OCI-LY1 (cell line): ENCODE measurements around the gene EPN2.

Experiments
- H2AFZ ChIP-seq: fragments of 200-600 bp; sonication (generic), shearing (Covaris generic); 2 replicates; pipeline ENCODE4 v1.6.0; 2014; ENCODE audit warnings: antibody characterized with exemption, mild to moderate bottlenecking, low read length
- H3F3A ChIP-seq: fragments of 200-600 bp; sonication (generic), shearing (Covaris generic); 2 replicates; pipeline ENCODE4 v1.6.0; 2014; ENCODE audit warnings: mild to moderate bottlenecking, antibody characterized with exemption, low read length, moderate library complexity; ENCODE audit not compliant: insufficient read depth
- H3K27ac ChIP-seq: fragments of 200-600 bp; sonication (generic); 2 replicates; pipeline ENCODE4 v1.5.1; 2014; ENCODE audit warnings: low read length, mixed run types, mild to moderate bottlenecking, low read depth; ENCODE audit not compliant: poor library complexity, severe bottlenecking
- H3K27me3 ChIP-seq: fragments of 200-600 bp; sonication (generic); 2 replicates; pipeline ENCODE4 v1.6.0; 2014; ENCODE audit warnings: antibody characterized with exemption, mild to moderate bottlenecking, low read length, moderate library complexity; ENCODE audit not compliant: insufficient read depth
- H3K36me3 ChIP-seq: fragments of 200-600 bp; sonication (generic); 2 replicates; pipeline ENCODE4 v1.6.1; 2014; ENCODE audit warnings: mild to moderate bottlenecking, antibody characterized with exemption, low read length, moderate library complexity, mixed read lengths; ENCODE audit not compliant: insufficient read depth
- H3K4me1 ChIP-seq: fragments of 200-600 bp; sonication (generic); 2 replicates; pipeline ENCODE4 v1.5.1; 2014; ENCODE audit warnings: mild to moderate bottlenecking, low read length, moderate library complexity; ENCODE audit not compliant: insufficient read depth, severe bottlenecking
- H3K4me2 ChIP-seq: fragments of 200-600 bp; sonication (generic), shearing (Covaris generic); 2 replicates; pipeline ENCODE4 v1.6.1; 2014; ENCODE audit warnings: low read length
- H3K4me3 ChIP-seq: fragments of 200-600 bp; sonication (generic); 2 replicates; pipeline ENCODE4 v1.5.1; 2014; ENCODE audit warnings: low read length, low read depth, mild to moderate bottlenecking, mixed read lengths; ENCODE audit not compliant: poor library complexity, severe bottlenecking
- H3K79me2 ChIP-seq: fragments of 200-600 bp; shearing (Covaris generic); 2 replicates; pipeline ENCODE4 v1.6.1; 2016; ENCODE audit warnings: mixed run types, low read length, mixed read lengths; ENCODE audit not compliant: insufficient read depth
- H3K9ac ChIP-seq: fragments of 200-600 bp; sonication (generic), shearing (Covaris generic); 2 replicates; pipeline ENCODE4 v1.6.1; 2014; ENCODE audit warnings: mild to moderate bottlenecking, low read length, mixed read lengths
- H3K9me2 ChIP-seq: fragments of 200-600 bp; sonication (generic), shearing (Covaris generic); 2 replicates; pipeline ENCODE4 v1.6.1; 2014; ENCODE audit warnings: low read depth, mild to moderate bottlenecking, low read length, mixed read lengths
- H3K9me3 ChIP-seq: fragments of 200-600 bp; shearing (Covaris generic); 2 replicates; pipeline ENCODE4 v1.6.1; 2014; ENCODE audit warnings: low read length, mixed read lengths
- H4K20me1 ChIP-seq: fragments of 200-600 bp; sonication (generic), shearing (Covaris generic); 2 replicates; pipeline ENCODE4 v1.6.0; 2016; ENCODE audit warnings: mild to moderate bottlenecking, low read length; ENCODE audit not compliant: insufficient read depth
- CTCF ChIP-seq: fragments of 200-600 bp; sonication (generic), shearing (Covaris generic); IDR thresholded peaks from 2 replicates; pipeline ENCODE4 v1.5.1; 2017; ENCODE audit warnings: mild to moderate bottlenecking, antibody characterized with exemption, low read length, moderate library complexity, mixed read lengths
- EZH2 ChIP-seq: fragments of 200-600 bp; sonication (generic), shearing (Covaris generic); IDR thresholded peaks from 2 replicates; pipeline ENCODE4 v1.8.0; 2017; ENCODE audit warnings: borderline replicate concordance, mixed run types, mild to moderate bottlenecking, antibody characterized with exemption, low read length, moderate library complexity, mixed read lengths

Gene EPN2

GRCh38 chr17:19375732-19376131, 138.6 kb downstream of the EPN2 start:
- Histone ChIP-seq H3K27ac (no peak overlapping the region), H3K27me3 (no peaks in the 10 kb centered on the region), H3K79me2 (no peaks in the 10 kb centered on the region), H3K4me1 (peaks cover 15% of the 10 kb centered on the region), H3K36me3 (peaks cover 4% of the 10 kb centered on the region; the same call in 1 of the 2 replicates), H4K20me1 (no peaks in the 10 kb centered on the region), H2AFZ (no peak overlapping the region), H3F3A (no peaks in the 10 kb centered on the region), H3K9ac (no peak overlapping the region), H3K4me2 (no peak overlapping the region), H3K9me3 (no peaks in the 10 kb centered on the region), H3K9me2 (no peaks in the 10 kb centered on the region), H3K4me3 (no peak overlapping the region)
- TF ChIP-seq EZH2 = no peak
- no peak for TF ChIP-seq CTCF

DNA sequence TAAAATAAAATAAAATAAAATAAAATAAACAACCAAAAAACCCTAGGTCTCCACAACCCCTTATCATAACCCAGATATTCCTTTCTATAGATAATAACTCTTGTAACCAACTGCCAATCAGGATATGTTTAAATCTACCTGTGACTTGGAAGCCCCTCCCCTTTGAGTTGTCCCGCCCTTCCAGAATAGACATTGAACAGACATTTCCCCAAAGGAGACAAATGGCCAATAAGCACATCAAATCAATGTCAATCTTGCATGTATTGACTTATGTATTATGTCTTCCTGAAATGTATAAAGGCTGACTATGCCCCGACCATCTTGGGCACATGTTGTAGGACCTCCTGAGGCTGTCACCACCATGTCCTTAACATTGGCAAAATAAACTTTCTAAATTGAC, 139.6 kb downstream of the EPN2 start:
- no peak overlapping the region for H2AFZ ChIP-seq
- H3K4me3 ChIP-seq = peak overlapping the region; percentile 75
- TF ChIP-seq CTCF (no peak), EZH2 (no peak)
- peaks cover 15% of the 10 kb centered on the region for H3K4me1 ChIP-seq
- H3K27me3 ChIP-seq = no peaks in the 10 kb centered on the region
- no peaks in the 10 kb centered on the region for H3F3A ChIP-seq
- H3K79me2 ChIP-seq = no peaks in the 10 kb centered on the region
- H3K36me3 ChIP-seq = peaks cover 9% of the 10 kb centered on the region; the same call in 1 of the 2 replicates
- H4K20me1 ChIP-seq = no peaks in the 10 kb centered on the region
- H3K9me3 ChIP-seq = no peaks in the 10 kb centered on the region
- peak overlapping the region; percentile 84 for H3K9ac ChIP-seq
- H3K27ac ChIP-seq = no peak overlapping the region
- no peaks in the 10 kb centered on the region for H3K9me2 ChIP-seq
- H3K4me2 ChIP-seq = peak overlapping the region; percentile 81

DNA sequence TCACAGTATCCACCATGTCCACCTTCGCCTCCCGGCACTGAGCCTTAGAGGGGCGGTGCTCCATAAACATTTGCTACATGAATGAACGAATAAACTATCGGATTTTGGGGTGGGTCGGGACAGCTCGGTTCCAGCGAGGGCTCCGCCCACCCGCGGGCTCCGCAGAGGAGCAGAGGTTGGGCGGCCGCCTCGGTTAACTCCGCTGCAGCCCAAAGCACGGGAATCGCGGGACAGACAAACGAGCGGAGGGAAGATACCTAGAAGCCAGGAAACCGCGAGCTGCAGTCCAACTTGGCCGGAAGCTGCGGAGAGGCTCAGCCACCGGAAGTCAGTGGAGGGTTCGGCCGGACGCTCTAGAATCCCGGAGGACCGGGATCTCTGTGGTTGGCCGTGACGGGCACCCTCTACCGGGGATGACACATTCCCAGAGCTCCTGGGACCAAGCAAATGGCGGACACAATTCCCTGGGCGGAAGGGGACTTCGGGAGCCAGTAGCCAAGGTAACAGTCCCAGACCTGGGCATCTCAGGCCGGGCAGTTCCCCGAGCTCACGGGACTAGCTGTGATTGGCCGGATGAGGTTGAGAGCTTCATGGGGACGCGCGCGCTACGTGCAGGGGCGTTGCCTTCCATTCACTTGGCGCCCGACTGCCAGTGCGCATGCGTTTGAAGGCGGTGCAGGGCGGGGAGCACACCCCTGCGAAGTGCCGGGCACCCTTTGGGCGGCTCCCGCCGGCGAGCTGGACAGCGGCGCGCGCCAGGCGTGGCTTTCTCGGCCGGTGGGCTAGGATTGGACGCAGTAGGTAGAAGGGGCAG, 140.6 kb downstream of the EPN2 start:
- peaks cover 9% of the 10 kb centered on the region; the same call in 1 of the 2 replicates for H3K36me3 ChIP-seq
- TF ChIP-seq EZH2 (no peak), CTCF (no peak)
- peak overlapping the region; percentile 89 for H3K4me2 ChIP-seq
- H3K9me2 ChIP-seq = no peaks in the 10 kb centered on the region
- no peaks in the 10 kb centered on the region for H3K27me3 ChIP-seq
- no peaks in the 10 kb centered on the region for H3F3A ChIP-seq
- H3K27ac ChIP-seq = peak overlapping the region; percentile 45
- no peaks in the 10 kb centered on the region for H4K20me1 ChIP-seq
- H3K4me1 ChIP-seq = peaks cover 15% of the 10 kb centered on the region
- H3K4me3 ChIP-seq = peak overlapping the region; percentile 75
- H3K9ac ChIP-seq = peak overlapping the region; percentile 84
- H2AFZ ChIP-seq = peak overlapping the region; percentile 40; the same call in 1 of the 2 replicates
- no peaks in the 10 kb centered on the region for H3K79me2 ChIP-seq
- H3K9me3 ChIP-seq = no peaks in the 10 kb centered on the region
